HUES64 (cell line): ENCODE measurements around the gene MICAL3.
A peak's percentile ranks its signal among the peaks of the same experiment; 100 is the strongest.

Experiments used
- H3K27ac ChIP-seq: 2 replicates; pipeline ENCODE4 v1.7.0; 2013; ENCODE audit warnings: low read depth, low read length, inconsistent platforms
- H3K27me3 ChIP-seq: 2 replicates; pipeline ENCODE4 v1.6.1; 2013; ENCODE audit warnings: mild to moderate bottlenecking, low read length; ENCODE audit not compliant: insufficient read depth
- H3K36me3 ChIP-seq: 2 replicates; pipeline ENCODE4 v1.6.1; 2013; ENCODE audit warnings: mild to moderate bottlenecking, low read length; ENCODE audit not compliant: insufficient read depth
- H3K4me1 ChIP-seq: 2 replicates; pipeline ENCODE4 v1.6.1; 2013; ENCODE audit warnings: mild to moderate bottlenecking, low read length, moderate library complexity; ENCODE audit not compliant: insufficient read depth
- H3K4me3 ChIP-seq: 2 replicates; pipeline ENCODE4 v1.5.1; 2013; ENCODE audit warnings: mild to moderate bottlenecking, low read length, moderate library complexity
- H3K9ac ChIP-seq: 2 replicates; pipeline ENCODE4 v1.6.1; 2013; ENCODE audit warnings: mild to moderate bottlenecking, low read depth, low read length
- H3K9me3 ChIP-seq: 2 replicates; pipeline ENCODE4 v1.6.1; 2013; ENCODE audit warnings: low read depth, low read length; ENCODE audit not compliant: insufficient read depth
- WGBS: fragments of 150-250, 120-280 bp; methylation state at CpG from one replicate; pipeline ENCODE4 v1.1.7; 2013; ENCODE audit warnings: missing lambda C conversion rate; 5-methylcytosine and 5-hydroxymethylcytosine counted together

MICAL3 gene

GRCh38 chr22:17903564-17904295 is 120.6 kb downstream of the MICAL3 start:
- peaks cover 7% of the 10 kb centered on the region; the same call in 1 of the 2 replicates for H3K4me1 ChIP-seq
- no peak overlapping the region for H3K9ac ChIP-seq
- no peak overlapping the region for H3K4me3 ChIP-seq
- 72% methylated on average over 10 of the region's 10 CpGs for WGBS
- H3K27ac ChIP-seq, result peak overlapping the region; percentile 32; the same call in 1 of the 2 replicates
- H3K27me3 ChIP-seq, result no peaks in the 10 kb centered on the region
- no peaks in the 10 kb centered on the region for H3K9me3 ChIP-seq
- peaks cover 25% of the 10 kb centered on the region for H3K36me3 ChIP-seq

DNA sequence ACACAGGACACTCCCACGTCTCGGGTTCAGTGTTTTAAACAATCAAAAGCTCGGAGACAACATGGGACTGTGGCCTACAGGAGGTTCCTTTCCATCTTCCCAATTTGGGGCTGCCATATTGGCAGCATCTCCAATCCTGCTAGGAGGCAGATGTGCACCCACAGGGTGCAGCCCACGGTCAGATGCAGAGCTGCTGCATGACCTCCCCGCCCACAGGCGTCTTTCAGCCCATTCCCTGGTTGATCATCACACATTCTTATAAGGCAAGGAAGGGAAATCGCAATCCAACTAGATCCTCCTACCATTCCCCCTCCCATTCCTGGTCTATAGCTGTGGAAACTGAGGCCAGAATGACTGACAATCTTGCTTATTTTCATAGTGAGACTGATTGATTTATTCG is 121.4 kb downstream of the MICAL3 start:
- H3K9me3 ChIP-seq, result no peaks in the 10 kb centered on the region
- H3K27me3 ChIP-seq, result no peaks in the 10 kb centered on the region
- no peak overlapping the region for H3K4me3 ChIP-seq
- H3K36me3 ChIP-seq, result peaks cover 28% of the 10 kb centered on the region
- 93% methylated on average over 8 of the region's 8 CpGs for WGBS
- peaks cover 7% of the 10 kb centered on the region; the same call in 1 of the 2 replicates for H3K4me1 ChIP-seq
- H3K27ac ChIP-seq, result no peak overlapping the region
- H3K9ac ChIP-seq, result no peak overlapping the region

DNA sequence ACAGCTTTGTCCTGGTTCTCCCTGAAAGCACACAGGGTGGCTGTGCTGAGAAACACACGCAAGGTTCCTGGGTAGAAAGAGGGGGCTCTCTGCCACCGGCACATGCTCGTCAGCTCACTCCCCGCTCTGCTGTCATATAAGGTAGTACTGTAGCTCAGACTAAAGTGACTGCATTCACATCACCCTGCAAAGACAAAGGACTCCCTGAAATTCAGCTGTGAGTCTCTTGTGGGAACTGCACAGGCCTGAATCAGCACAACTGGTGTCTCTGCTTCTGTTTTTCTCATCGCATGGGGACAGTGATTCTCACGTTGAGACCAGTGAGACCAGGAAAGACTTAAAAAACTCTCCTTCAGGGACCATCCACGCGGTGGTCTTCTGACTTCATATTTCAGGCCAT is 126.0 kb downstream of the MICAL3 start:
- no peaks in the 10 kb centered on the region for H3K27me3 ChIP-seq
- no peaks in the 10 kb centered on the region for H3K9me3 ChIP-seq
- peaks cover 39% of the 10 kb centered on the region for H3K36me3 ChIP-seq
- H3K4me3 ChIP-seq, result no peak overlapping the region
- H3K4me1 ChIP-seq, result peaks cover 2% of the 10 kb centered on the region; the same call in 1 of the 2 replicates
- 95% methylated on average over 8 of the region's 8 CpGs for WGBS
- H3K9ac ChIP-seq, result no peak overlapping the region
- no peak overlapping the region for H3K27ac ChIP-seq

GRCh38 chr22:17897858-17898257 is 126.5 kb downstream of the MICAL3 start:
- no peaks in the 10 kb centered on the region for H3K4me1 ChIP-seq
- H3K27me3 ChIP-seq, result no peaks in the 10 kb centered on the region
- H3K36me3 ChIP-seq, result peaks cover 43% of the 10 kb centered on the region
- WGBS, result 94% methylated on average over 4 of the region's 4 CpGs
- no peaks in the 10 kb centered on the region for H3K9me3 ChIP-seq
- H3K9ac ChIP-seq, result no peak overlapping the region
- H3K27ac ChIP-seq, result no peak overlapping the region
- H3K4me3 ChIP-seq, result no peak overlapping the region

DNA sequence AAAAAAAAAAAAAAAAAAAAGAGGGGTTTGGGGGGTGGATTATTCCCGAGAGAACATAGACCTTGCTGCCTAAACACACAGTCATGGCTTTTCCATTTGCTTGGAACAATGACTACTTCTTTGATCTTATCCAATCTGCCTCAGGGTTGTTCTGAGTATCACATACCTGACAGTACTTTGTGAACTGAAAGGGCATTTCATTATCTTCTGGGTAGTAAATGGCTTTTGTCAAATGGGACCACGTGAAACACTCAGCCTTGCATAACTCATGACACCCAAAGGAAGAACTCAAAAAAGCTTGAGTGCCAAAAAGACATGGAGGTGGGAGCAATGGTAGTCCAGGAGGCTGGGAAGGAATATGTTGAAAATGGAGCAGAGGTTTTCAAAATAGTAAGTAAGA is 126.9 kb downstream of the MICAL3 start:
- WGBS, result 91% methylated on average over 2 of the region's 2 CpGs
- Histone ChIP-seq H3K27me3 (no peaks in the 10 kb centered on the region), H3K4me3 (no peak overlapping the region), H3K9me3 (no peaks in the 10 kb centered on the region), H3K4me1 (no peaks in the 10 kb centered on the region), H3K36me3 (peaks cover 47% of the 10 kb centered on the region), H3K9ac (no peak overlapping the region), H3K27ac (no peak overlapping the region)

DNA sequence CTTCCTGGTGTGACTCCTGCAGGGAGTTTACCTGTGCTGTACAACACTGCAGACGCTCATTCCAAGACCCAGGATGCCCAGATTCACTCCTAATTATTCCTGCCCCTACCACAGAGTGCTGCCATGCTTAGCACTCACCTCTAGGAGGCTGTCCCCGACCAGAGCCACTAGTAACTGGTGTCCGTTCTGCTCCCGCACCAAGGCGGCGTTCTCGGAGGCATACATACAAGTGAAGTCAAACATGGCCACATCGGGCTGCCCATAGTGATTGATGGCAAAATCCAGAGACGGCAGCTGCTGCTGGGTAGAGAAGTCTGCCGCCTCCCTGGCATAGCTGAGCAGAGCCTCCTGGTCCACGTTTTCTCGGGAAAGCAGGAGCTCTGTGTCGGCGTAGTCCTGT is 127.8 kb downstream of the MICAL3 start:
- H3K36me3 ChIP-seq, result peaks cover 47% of the 10 kb centered on the region
- H3K27me3 ChIP-seq, result no peaks in the 10 kb centered on the region
- no peak overlapping the region for H3K4me3 ChIP-seq
- 84% methylated on average over 14 of the region's 14 CpGs for WGBS
- H3K9ac ChIP-seq, result no peak overlapping the region
- no peaks in the 10 kb centered on the region for H3K4me1 ChIP-seq
- no peak overlapping the region for H3K27ac ChIP-seq
- no peaks in the 10 kb centered on the region for H3K9me3 ChIP-seq

GRCh38 chr22:17893900-17894535 is 130.3 kb downstream of the MICAL3 start:
- no peaks in the 10 kb centered on the region for H3K9me3 ChIP-seq
- H3K36me3 ChIP-seq, result peaks cover 57% of the 10 kb centered on the region
- H3K4me1 ChIP-seq, result no peaks in the 10 kb centered on the region
- H3K27ac ChIP-seq, result no peak overlapping the region
- H3K27me3 ChIP-seq, result no peaks in the 10 kb centered on the region
- WGBS, result 86% methylated on average over 7 of the region's 7 CpGs
- H3K9ac ChIP-seq, result no peak overlapping the region
- H3K4me3 ChIP-seq, result no peak overlapping the region

DNA sequence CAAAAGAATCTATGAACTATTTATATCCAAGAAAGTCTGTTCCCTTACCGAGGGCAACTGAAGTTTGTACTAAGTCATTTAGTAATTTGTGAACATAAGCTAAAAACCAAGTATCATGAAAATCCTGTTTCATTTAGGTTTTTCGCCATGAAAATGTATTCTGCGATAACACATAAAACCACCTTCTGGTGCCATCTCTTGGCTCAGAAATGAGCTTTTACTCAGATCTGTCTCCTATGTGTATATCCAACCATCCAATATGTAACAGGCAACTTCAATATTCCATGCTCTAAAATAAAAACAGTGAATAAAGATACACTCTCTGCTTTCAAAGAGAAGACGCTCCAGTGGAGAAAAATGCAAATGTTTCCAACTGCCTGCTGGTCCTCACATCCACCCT is 132.0 kb downstream of the MICAL3 start:
- no peaks in the 10 kb centered on the region for H3K4me1 ChIP-seq
- no peaks in the 10 kb centered on the region for H3K27me3 ChIP-seq
- H3K27ac ChIP-seq, result no peak overlapping the region
- 98% methylated on average over 4 of the region's 4 CpGs for WGBS
- no peaks in the 10 kb centered on the region for H3K9me3 ChIP-seq
- no peak overlapping the region for H3K9ac ChIP-seq
- H3K36me3 ChIP-seq, result peaks cover 67% of the 10 kb centered on the region
- no peak overlapping the region for H3K4me3 ChIP-seq

- no peak overlapping the region for H3K4me3 ChIP-seq
- no peaks in the 10 kb centered on the region for H3K9me3 ChIP-seq
- no peak overlapping the region for H3K9ac ChIP-seq
- H3K4me1 ChIP-seq, result no peaks in the 10 kb centered on the region
- H3K27me3 ChIP-seq, result no peaks in the 10 kb centered on the region
- no peak overlapping the region for H3K27ac ChIP-seq
- 75% methylated on average over 10 of the region's 12 CpGs for WGBS
- H3K36me3 ChIP-seq, result peaks cover 72% of the 10 kb centered on the region
Measured at GRCh38 chr22:17891481-17892167, 132.7 kb downstream of the MICAL3 start.

GRCh38 chr22:17890892-17891291 is 133.5 kb downstream of the MICAL3 start:
- WGBS, result 91% methylated on average over 3 of the region's 3 CpGs
- peaks cover 70% of the 10 kb centered on the region for H3K36me3 ChIP-seq
- H3K4me1 ChIP-seq, result no peaks in the 10 kb centered on the region
- no peak overlapping the region for H3K4me3 ChIP-seq
- no peaks in the 10 kb centered on the region for H3K27me3 ChIP-seq
- no peaks in the 10 kb centered on the region for H3K9me3 ChIP-seq
- no peak overlapping the region for H3K27ac ChIP-seq
- no peak overlapping the region for H3K9ac ChIP-seq

DNA sequence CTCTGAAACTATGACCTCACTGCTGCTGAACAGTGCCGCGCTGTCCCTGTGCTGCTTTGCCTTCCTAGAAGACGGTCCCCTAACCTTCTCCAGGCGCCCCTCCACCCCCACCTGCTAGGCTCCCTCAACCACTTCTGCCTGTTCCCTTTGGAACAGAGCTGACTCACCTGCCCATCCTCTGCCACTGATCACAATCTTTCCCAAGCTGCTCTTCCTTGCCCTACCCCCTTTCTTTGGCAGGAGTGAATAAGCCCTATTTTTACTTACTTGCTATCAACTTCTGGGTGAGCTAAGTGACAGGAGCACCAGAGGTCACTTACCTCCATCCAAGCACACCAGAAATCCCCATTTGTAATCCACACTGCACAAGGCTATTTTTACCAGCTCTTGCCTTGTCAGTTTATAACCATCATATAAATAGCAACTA is 134.1 kb downstream of the MICAL3 start:
- WGBS, result 91% methylated on average over 4 of the region's 4 CpGs
- Histone ChIP-seq H3K36me3 (peaks cover 69% of the 10 kb centered on the region), H3K4me3 (no peak overlapping the region), H3K9ac (no peak overlapping the region), H3K9me3 (no peaks in the 10 kb centered on the region), H3K27me3 (no peaks in the 10 kb centered on the region), H3K4me1 (no peaks in the 10 kb centered on the region), H3K27ac (no peak overlapping the region)
